Naive B cell (primary cell): ENCODE data around the gene NBPF4. TPM values are rescaled to one million over a fixed set of nuclear protein-coding genes. Genes with fewer than 3 reads are reported as not detected.
A peak's percentile ranks its signal among the peaks of the same experiment; 100 is the strongest.
"Not testable (repeated sequence)": the region's sequence is repeated elsewhere in the genome, so short reads cannot be mapped to it uniquely, and the experiment has no call there.

Experiments
- ATAC-seq, 2 donors: fragments of 150-1000 bp; cut with Tn5 transposase; 2 replicates each; pipeline ENCODE4 v1.10.0; 2021; ENCODE audit warnings: low read depth in 2 of 2, mild to moderate bottlenecking in 2 of 2, moderate library complexity in 2 of 2
- DNase-seq: peaks from one replicate; pipeline ENCODE4 v3.0.0; 2022
- H3K27ac Mint-ChIP-seq, 6 donors: one replicate each; pipeline ENCODE4 v1.8.0; 2020 to 2022; ENCODE audit warnings: mild to moderate bottlenecking in 6 of 6, mixed read lengths in 6 of 6, moderate library complexity in 5 of 6, inconsistent platforms in 2 of 6
- H3K27me3 Mint-ChIP-seq, 3 donors: one replicate each; pipeline ENCODE4 v1.8.0; 2021 to 2022; ENCODE audit warnings: mixed read lengths in 3 of 3, mild to moderate bottlenecking in 1 of 3
- H3K36me3 Mint-ChIP-seq, 2 donors: one replicate each; pipeline ENCODE4 v1.8.0; 2020 to 2022; ENCODE audit warnings: mixed read lengths in 2 of 2, inconsistent platforms in 1 of 2, mild to moderate bottlenecking in 1 of 2
- H3K4me1 Mint-ChIP-seq, 3 donors: one replicate each; pipeline ENCODE4 v1.8.0; 2020 to 2022; ENCODE audit warnings: mixed read lengths in 3 of 3, inconsistent platforms in 1 of 3, mild to moderate bottlenecking in 1 of 3, moderate library complexity in 1 of 3
- H3K4me3 Mint-ChIP-seq, 8 donors: one replicate each; pipeline ENCODE4 v1.8.0; 2020 to 2022; ENCODE audit warnings: mild to moderate bottlenecking in 8 of 8, mixed read lengths in 8 of 8, moderate library complexity in 8 of 8, inconsistent platforms in 2 of 8
- H3K9me3 Mint-ChIP-seq, 7 donors: one replicate each; pipeline ENCODE4 v1.8.0; 2020 to 2022; ENCODE audit warnings: mixed read lengths in 7 of 7, mild to moderate bottlenecking in 5 of 7, inconsistent platforms in 2 of 7, moderate library complexity in 1 of 7
- polyA plus RNA-seq, 6 donors: library from polyadenylated mRNA; unstranded; fragments of 300-500 nt; fragmentation: Illumina TruSeq; gene quantifications; one replicate each; pipeline ENCODE4 v1.2.3, GENCODE V29; 2021; ENCODE audit warnings: low read depth in 6 of 6

NBPF4 gene, protein sequence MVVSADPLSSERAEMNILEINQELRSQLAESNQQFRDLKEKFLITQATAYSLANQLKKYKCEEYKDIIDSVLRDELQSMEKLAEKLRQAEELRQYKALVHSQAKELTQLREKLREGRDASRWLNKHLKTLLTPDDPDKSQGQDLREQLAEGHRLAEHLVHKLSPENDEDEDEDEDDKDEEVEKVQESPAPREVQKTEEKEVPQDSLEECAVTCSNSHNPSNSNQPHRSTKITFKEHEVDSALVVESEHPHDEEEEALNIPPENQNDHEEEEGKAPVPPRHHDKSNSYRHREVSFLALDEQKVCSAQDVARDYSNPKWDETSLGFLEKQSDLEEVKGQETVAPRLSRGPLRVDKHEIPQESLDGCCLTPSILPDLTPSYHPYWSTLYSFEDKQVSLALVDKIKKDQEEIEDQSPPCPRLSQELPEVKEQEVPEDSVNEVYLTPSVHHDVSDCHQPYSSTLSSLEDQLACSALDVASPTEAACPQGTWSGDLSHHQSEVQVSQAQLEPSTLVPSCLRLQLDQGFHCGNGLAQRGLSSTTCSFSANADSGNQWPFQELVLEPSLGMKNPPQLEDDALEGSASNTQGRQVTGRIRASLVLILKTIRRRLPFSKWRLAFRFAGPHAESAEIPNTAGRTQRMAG
- not detected for polyA plus RNA-seq

GRCh38 chr1:108243976-108244375 is at the start of gene NBPF4:
TSS of gene NBPF4 (minus strand) at chr1:108244076. CDS start at chr1:108243761, 315 bp downstream.
- not testable (repeated sequence) for H3K27ac Mint-ChIP-seq, DNase-seq, H3K27me3 Mint-ChIP-seq, H3K4me3 Mint-ChIP-seq, ATAC-seq, H3K4me1 Mint-ChIP-seq, H3K36me3 Mint-ChIP-seq, H3K9me3 Mint-ChIP-seq

- not testable (repeated sequence) for H3K27me3 Mint-ChIP-seq, H3K9me3 Mint-ChIP-seq, ATAC-seq, DNase-seq, H3K4me3 Mint-ChIP-seq, H3K27ac Mint-ChIP-seq, H3K36me3 Mint-ChIP-seq, H3K4me1 Mint-ChIP-seq
These were observed 38.8 kb upstream of the NBPF4 start for GRCh38 chr1:108282528-108283257.

- not testable (repeated sequence) for H3K4me1 Mint-ChIP-seq, DNase-seq, H3K4me3 Mint-ChIP-seq
These were observed 28.8 kb upstream of the NBPF4 start for GRCh38 chr1:108272485-108273327.

GRCh38 chr1:108267097-108267496 is 23.2 kb upstream of the NBPF4 start:
- not testable (repeated sequence) for H3K9me3 Mint-ChIP-seq, H3K36me3 Mint-ChIP-seq, ATAC-seq, H3K4me3 Mint-ChIP-seq, H3K27me3 Mint-ChIP-seq, DNase-seq, H3K4me1 Mint-ChIP-seq, H3K27ac Mint-ChIP-seq

More at GRCh38 chr1:108272485-108273327, 28.8 kb upstream of the NBPF4 start:
- H3K9me3 Mint-ChIP-seq, H3K27ac Mint-ChIP-seq, H3K36me3 Mint-ChIP-seq, H3K27me3 Mint-ChIP-seq: not testable (repeated sequence)
- ATAC-seq = peak; percentile 72 to 90

DNA sequence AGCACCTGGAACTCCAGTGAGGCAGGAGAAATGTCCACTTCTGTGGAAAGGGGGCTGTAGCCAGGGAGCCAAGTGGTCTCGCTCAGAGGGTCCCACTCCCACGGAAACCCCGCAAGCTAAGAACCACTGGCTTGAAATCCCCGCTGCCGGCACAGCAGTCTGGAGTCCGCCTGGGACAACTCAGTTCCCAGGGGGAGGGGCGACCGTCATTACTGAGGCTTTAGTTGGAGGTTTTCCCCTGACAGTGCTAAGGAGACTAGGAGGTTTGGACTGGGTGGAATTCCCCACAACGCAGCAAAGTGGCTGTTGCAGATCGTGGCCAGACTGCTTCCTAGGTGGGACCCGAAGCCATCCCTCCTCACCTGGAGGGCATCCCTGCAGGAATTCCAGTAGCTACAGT is 18.1 kb upstream of the NBPF4 start:
- not testable (repeated sequence) for H3K27ac Mint-ChIP-seq, H3K36me3 Mint-ChIP-seq, H3K27me3 Mint-ChIP-seq, ATAC-seq, H3K4me3 Mint-ChIP-seq, DNase-seq, H3K4me1 Mint-ChIP-seq, H3K9me3 Mint-ChIP-seq

DNA sequence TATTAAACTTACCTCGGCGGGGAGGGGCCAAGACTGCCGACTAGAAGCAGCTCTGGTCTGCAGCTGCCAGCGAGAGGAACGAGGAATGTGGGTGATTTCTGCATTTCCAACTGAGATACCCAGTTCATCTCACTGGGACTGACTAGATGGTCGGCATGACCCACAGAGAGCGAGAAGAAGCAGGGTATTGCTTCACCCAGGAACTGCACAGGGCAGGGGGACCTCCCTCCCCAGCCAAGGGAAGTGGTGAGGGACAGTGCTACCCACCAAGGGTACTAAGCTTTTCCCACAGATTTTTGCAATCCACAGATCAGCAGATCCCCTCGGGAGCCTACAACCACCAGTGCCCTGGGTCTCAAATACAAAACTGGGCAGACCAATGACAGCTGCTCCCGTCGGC is 17.6 kb upstream of the NBPF4 start:
- H3K4me1 Mint-ChIP-seq, H3K27me3 Mint-ChIP-seq, H3K27ac Mint-ChIP-seq, H3K9me3 Mint-ChIP-seq, H3K36me3 Mint-ChIP-seq, H3K4me3 Mint-ChIP-seq, DNase-seq, ATAC-seq: not testable (repeated sequence)

- not testable (repeated sequence) for DNase-seq, H3K4me3 Mint-ChIP-seq, H3K27ac Mint-ChIP-seq, H3K9me3 Mint-ChIP-seq, H3K4me1 Mint-ChIP-seq, ATAC-seq, H3K27me3 Mint-ChIP-seq, H3K36me3 Mint-ChIP-seq
These were observed 16.8 kb upstream of the NBPF4 start for GRCh38 chr1:108260578-108261259.

GRCh38 chr1:108255426-108255825 is 11.6 kb upstream of the NBPF4 start:
- DNase-seq, H3K27me3 Mint-ChIP-seq, H3K27ac Mint-ChIP-seq, H3K4me3 Mint-ChIP-seq, H3K36me3 Mint-ChIP-seq, ATAC-seq, H3K9me3 Mint-ChIP-seq, H3K4me1 Mint-ChIP-seq: not testable (repeated sequence)

GRCh38 chr1:108239426-108239825 is 4.5 kb downstream of the NBPF4 start:
- not testable (repeated sequence) for H3K4me3 Mint-ChIP-seq, H3K27me3 Mint-ChIP-seq, H3K9me3 Mint-ChIP-seq, DNase-seq, ATAC-seq, H3K4me1 Mint-ChIP-seq, H3K27ac Mint-ChIP-seq, H3K36me3 Mint-ChIP-seq

GRCh38 chr1:108235308-108235707 is 8.6 kb downstream of the NBPF4 start:
- not testable (repeated sequence) for H3K4me1 Mint-ChIP-seq, H3K36me3 Mint-ChIP-seq, H3K9me3 Mint-ChIP-seq, DNase-seq, H3K27me3 Mint-ChIP-seq, ATAC-seq, H3K27ac Mint-ChIP-seq, H3K4me3 Mint-ChIP-seq

DNA sequence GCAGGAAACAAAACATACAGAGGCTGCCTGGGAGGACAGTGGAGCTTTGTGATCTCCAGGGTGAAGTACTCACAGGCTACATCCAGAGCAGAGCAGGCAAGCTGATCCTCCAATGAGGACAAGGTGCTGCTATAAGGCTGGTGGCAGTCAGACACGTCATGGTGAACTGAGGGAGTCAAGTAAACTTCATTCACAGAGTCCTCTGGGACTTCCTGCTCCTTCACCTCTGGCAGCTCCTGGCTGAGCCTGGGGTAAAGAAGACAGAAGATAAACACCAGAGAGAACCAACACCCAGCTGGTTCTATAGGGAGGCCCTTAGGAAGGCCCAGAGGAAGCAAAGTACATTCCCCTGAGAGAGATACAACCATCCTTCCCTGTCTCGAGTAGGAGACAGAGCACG is 11.7 kb downstream of the NBPF4 start:
- not testable (repeated sequence) for H3K4me1 Mint-ChIP-seq, DNase-seq, H3K4me3 Mint-ChIP-seq, ATAC-seq, H3K27me3 Mint-ChIP-seq, H3K27ac Mint-ChIP-seq, H3K9me3 Mint-ChIP-seq, H3K36me3 Mint-ChIP-seq

- not testable (repeated sequence) for H3K36me3 Mint-ChIP-seq, H3K9me3 Mint-ChIP-seq, H3K27me3 Mint-ChIP-seq, H3K4me1 Mint-ChIP-seq, H3K4me3 Mint-ChIP-seq, H3K27ac Mint-ChIP-seq, ATAC-seq, DNase-seq
These were observed 13.9 kb downstream of the NBPF4 start for GRCh38 chr1:108229976-108230375.

DNA sequence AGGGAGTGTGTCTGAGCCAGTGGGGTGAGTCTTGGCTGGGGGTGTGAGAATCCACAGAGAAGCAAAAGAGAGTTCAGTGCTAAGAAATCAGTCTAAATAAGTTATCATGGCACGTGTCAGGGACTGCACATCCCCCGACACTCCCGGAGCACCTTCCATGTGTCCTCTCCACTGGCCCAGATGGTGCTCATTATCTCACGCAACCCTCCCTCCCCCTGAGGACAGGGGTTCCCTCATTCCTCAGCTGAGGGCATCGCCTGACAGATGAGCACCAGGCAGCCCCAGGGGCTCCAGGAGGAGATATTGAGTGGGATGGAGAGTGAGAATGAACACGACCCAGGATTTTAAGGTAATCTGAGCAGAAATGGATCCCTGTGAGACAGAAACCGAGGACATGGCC is 16.1 kb downstream of the NBPF4 start:
- DNase-seq, H3K27ac Mint-ChIP-seq, H3K4me1 Mint-ChIP-seq, H3K27me3 Mint-ChIP-seq, ATAC-seq, H3K36me3 Mint-ChIP-seq, H3K9me3 Mint-ChIP-seq, H3K4me3 Mint-ChIP-seq: not testable (repeated sequence)
